ENCODE measurements around the gene PARD6B.

The PARD6B gene

GRCh38 chr20:50802289-50802688 lies 70.9 kb downstream of the PARD6B start:
- no peak for DNase-seq

GRCh38 chr20:50804437-50805348 lies 73.3 kb downstream of the PARD6B start:
- DNase-seq = no peak

GRCh38 chr20:50805349-50805684 lies 73.9 kb downstream of the PARD6B start:
- no peak for DNase-seq

GRCh38 chr20:50806126-50806768 lies 74.9 kb downstream of the PARD6B start:
- DNase-seq = no peak
